ENCODE measurements around the gene PDE8A.

- no peak for TF ChIP-seq SIN3A (IDR thresholded peaks at IDR 0.05; ENCODE audit: borderline replicate concordance, insufficient read depth, low read depth, low read length)
- TF ChIP-seq, protein P1, sequence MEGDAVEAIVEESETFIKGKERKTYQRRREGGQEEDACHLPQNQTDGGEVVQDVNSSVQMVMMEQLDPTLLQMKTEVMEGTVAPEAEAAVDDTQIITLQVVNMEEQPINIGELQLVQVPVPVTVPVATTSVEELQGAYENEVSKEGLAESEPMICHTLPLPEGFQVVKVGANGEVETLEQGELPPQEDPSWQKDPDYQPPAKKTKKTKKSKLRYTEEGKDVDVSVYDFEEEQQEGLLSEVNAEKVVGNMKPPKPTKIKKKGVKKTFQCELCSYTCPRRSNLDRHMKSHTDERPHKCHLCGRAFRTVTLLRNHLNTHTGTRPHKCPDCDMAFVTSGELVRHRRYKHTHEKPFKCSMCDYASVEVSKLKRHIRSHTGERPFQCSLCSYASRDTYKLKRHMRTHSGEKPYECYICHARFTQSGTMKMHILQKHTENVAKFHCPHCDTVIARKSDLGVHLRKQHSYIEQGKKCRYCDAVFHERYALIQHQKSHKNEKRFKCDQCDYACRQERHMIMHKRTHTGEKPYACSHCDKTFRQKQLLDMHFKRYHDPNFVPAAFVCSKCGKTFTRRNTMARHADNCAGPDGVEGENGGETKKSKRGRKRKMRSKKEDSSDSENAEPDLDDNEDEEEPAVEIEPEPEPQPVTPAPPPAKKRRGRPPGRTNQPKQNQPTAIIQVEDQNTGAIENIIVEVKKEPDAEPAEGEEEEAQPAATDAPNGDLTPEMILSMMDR (IDR thresholded peaks at IDR 0.05) = no peak
- TF ChIP-seq, protein P2, sequence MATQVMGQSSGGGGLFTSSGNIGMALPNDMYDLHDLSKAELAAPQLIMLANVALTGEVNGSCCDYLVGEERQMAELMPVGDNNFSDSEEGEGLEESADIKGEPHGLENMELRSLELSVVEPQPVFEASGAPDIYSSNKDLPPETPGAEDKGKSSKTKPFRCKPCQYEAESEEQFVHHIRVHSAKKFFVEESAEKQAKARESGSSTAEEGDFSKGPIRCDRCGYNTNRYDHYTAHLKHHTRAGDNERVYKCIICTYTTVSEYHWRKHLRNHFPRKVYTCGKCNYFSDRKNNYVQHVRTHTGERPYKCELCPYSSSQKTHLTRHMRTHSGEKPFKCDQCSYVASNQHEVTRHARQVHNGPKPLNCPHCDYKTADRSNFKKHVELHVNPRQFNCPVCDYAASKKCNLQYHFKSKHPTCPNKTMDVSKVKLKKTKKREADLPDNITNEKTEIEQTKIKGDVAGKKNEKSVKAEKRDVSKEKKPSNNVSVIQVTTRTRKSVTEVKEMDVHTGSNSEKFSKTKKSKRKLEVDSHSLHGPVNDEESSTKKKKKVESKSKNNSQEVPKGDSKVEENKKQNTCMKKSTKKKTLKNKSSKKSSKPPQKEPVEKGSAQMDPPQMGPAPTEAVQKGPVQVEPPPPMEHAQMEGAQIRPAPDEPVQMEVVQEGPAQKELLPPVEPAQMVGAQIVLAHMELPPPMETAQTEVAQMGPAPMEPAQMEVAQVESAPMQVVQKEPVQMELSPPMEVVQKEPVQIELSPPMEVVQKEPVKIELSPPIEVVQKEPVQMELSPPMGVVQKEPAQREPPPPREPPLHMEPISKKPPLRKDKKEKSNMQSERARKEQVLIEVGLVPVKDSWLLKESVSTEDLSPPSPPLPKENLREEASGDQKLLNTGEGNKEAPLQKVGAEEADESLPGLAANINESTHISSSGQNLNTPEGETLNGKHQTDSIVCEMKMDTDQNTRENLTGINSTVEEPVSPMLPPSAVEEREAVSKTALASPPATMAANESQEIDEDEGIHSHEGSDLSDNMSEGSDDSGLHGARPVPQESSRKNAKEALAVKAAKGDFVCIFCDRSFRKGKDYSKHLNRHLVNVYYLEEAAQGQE (IDR thresholded peaks at IDR 0.05; ENCODE audit: insufficient read depth in 1 of 2, low read depth in 2 of 2, low read length in 1 of 2) = no peak
- no peak for TF ChIP-seq POLR2AphosphoS5 (IDR thresholded peaks at IDR 0.05; ENCODE audit: low read depth, low read length)
- TF ChIP-seq TCF7L2 (IDR thresholded peaks at IDR 0.05; ENCODE audit: low read depth, low read length) = no peak
Observed at GRCh38 chr15:84949043-84949442, 32.6 kb upstream of the PDE8A start.
